Measurements from ENCODE around the gene CPSF2. TPM values are rescaled to one million over a fixed set of nuclear protein-coding genes. Genes with fewer than 3 reads are reported as not detected.

CPSF2 gene
- total RNA-seq, 4 donors from 2014 or later = 24.3 to 48.7 (median 25.4) TPM

- H3K27ac ChIP-seq = no peak overlapping the region
- DNase-seq = no peak
- no peaks in the 10 kb centered on the region for H3K27me3 ChIP-seq
- H3K36me3 ChIP-seq = no peaks in the 10 kb centered on the region
- TF ChIP-seq CTCF (IDR thresholded peaks at IDR 0.05) = no peak
- no peak for TF ChIP-seq POLR2A (IDR thresholded peaks at IDR 0.05)
- no peaks in the 10 kb centered on the region for H3K9me3 ChIP-seq
- no peak overlapping the region for H3K4me3 ChIP-seq
- peaks cover 0 to 11% (median 5%) of the 10 kb centered on the region in 4 donors for H3K4me1 ChIP-seq
These were observed 13.2 kb upstream of the CPSF2 start for GRCh38 chr14:92108345-92109254.

- TF ChIP-seq POLR2A (IDR thresholded peaks at IDR 0.05) (no peak), CTCF (IDR thresholded peaks at IDR 0.05) (no peak)
- H3K4me3 ChIP-seq = no peak overlapping the region
- no peaks in the 10 kb centered on the region for H3K27me3 ChIP-seq
- no peak overlapping the region for H3K27ac ChIP-seq
- no peaks in the 10 kb centered on the region for H3K9me3 ChIP-seq
- peaks cover 0 to 11% (median 3%) of the 10 kb centered on the region in 4 donors for H3K4me1 ChIP-seq
- H3K36me3 ChIP-seq = no peaks in the 10 kb centered on the region
- DNase-seq = no peak
These were observed 12.3 kb upstream of the CPSF2 start for GRCh38 chr14:92109490-92109889.

- DNase-seq = peak in 2 of 3 donors; percentile 37 to 65
- TF ChIP-seq POLR2A (IDR thresholded peaks at IDR 0.05) (peak in 1 of 2 donors; percentile 24), CTCF (IDR thresholded peaks at IDR 0.05) (no peak)
- Histone ChIP-seq H3K9me3 (no peaks in the 10 kb centered on the region), H3K27ac (peak overlapping the region; percentile 85 to 95 (median 90)), H3K27me3 (no peaks in the 10 kb centered on the region), H3K4me1 (peaks cover 0 to 22% (median 6%) of the 10 kb centered on the region in 4 donors), H3K36me3 (peaks cover 0 to 19% (median 0%) of the 10 kb centered on the region in 3 donors), H3K4me3 (peak overlapping the region; percentile 69 to 96 (median 84))
These were observed 531 bp upstream of the CPSF2 start for GRCh38 chr14:92121207-92121669.

- Histone ChIP-seq H3K27me3 (no peaks in the 10 kb centered on the region), H3K36me3 (peaks cover 0 to 22% (median 0%) of the 10 kb centered on the region in 3 donors), H3K27ac (peak overlapping the region; percentile 85 to 95 (median 90)), H3K9me3 (no peaks in the 10 kb centered on the region), H3K4me1 (peaks cover 0 to 22% (median 6%) of the 10 kb centered on the region in 4 donors), H3K4me3 (peak overlapping the region; percentile 69 to 96 (median 84))
- no peak for DNase-seq
- TF ChIP-seq CTCF (IDR thresholded peaks at IDR 0.05) = no peak
- no peak for TF ChIP-seq POLR2A (IDR thresholded peaks at IDR 0.05)
These were observed 545 bp downstream of the CPSF2 start for GRCh38 chr14:92122351-92122677.

GRCh38 chr14:92122761-92123160 lies 992 bp downstream of the CPSF2 start:
- Histone ChIP-seq H3K27me3 (no peaks in the 10 kb centered on the region), H3K4me1 (peaks cover 0 to 22% (median 6%) of the 10 kb centered on the region in 4 donors), H3K4me3 (peak overlapping the region; percentile 69 to 96 (median 84)), H3K36me3 (peaks cover 0 to 18% (median 0%) of the 10 kb centered on the region in 3 donors), H3K9me3 (no peaks in the 10 kb centered on the region), H3K27ac (peak overlapping the region in 3 of 4 donors; percentile 85 to 90 (median 89))
- DNase-seq = no peak
- TF ChIP-seq POLR2A (IDR thresholded peaks at IDR 0.05) (no peak), CTCF (IDR thresholded peaks at IDR 0.05) (no peak)

Data from Peyer's patch (tissue), 4 donors.